Measurements from ENCODE around the gene BAD. TPM values are rescaled to one million over a fixed set of nuclear protein-coding genes. Genes with fewer than 3 reads are reported as not detected.
"Not testable (repeated sequence)": the region's sequence is repeated elsewhere in the genome, so short reads cannot be mapped to it uniquely, and the experiment has no call there.

BAD gene
- total RNA-seq, 1 experiment from 2014 or later: 159 TPM

DNA sequence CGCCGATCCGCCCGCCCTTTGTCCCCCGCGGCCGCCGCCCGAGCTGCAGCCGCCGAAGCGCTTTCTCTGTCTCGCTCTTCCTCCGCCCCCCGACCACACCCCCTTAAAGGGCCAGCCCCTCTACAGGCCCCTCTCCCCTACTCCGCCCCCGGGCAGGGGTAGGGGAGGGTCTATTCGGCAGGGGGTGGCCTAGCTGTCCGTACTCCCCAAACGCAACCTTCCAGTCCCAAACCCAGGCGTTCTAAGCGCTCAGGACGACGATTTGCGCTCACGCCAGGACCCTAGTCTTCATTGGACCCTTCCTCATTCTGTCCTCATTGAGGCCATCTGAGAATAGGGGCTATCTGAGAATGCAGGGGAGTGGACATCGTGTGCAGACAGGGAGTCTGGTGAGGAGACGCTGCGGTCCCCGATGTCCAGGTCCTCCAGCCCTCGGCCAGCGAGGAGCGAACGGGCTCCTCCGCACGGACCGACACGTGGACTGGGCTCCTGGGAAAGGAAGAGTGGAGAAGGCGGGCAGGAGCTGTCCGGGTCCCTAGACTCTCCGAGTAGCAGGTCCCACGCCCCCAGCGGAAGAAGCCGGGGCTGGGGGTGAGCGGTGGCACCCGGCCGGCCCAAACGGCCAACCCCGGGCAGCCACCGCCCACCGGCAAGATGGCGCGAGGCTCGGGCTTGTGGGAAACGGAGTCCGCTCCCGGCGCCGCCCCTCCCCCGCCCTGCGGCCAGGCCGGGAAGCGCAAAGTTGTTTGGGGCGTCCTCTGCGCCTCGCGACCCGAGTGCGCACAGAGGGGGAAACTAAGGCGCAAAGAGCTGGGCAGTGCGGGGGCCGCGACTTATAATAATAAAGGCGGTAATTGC, 37.4 kb downstream of the BAD start, which contains the start of gene PPP1R14B:
Gene PPP1R14B (minus strand): TSS at position 73 of the 858 bp plus-strand sequence. CDS start 270 bp downstream, outside the sequence.
- DNase-seq (ENCODE audit: low spot score): peak; percentile 90

DNA sequence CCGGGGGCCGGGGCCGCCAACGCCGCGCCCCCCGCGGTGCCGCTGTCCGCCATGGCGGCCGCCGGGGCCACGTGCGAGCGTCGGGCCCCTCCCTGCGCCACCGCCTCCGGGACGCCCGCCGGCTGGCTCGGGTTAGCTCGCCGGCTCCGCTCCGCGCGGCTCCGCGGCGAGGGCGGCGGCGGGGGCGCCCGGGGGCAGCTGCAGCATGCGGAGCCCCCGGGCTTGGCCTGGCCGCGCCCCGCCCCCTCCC, 37.9 kb downstream of the BAD start:
- DNase-seq (ENCODE audit: low spot score): not testable (repeated sequence)

DNA sequence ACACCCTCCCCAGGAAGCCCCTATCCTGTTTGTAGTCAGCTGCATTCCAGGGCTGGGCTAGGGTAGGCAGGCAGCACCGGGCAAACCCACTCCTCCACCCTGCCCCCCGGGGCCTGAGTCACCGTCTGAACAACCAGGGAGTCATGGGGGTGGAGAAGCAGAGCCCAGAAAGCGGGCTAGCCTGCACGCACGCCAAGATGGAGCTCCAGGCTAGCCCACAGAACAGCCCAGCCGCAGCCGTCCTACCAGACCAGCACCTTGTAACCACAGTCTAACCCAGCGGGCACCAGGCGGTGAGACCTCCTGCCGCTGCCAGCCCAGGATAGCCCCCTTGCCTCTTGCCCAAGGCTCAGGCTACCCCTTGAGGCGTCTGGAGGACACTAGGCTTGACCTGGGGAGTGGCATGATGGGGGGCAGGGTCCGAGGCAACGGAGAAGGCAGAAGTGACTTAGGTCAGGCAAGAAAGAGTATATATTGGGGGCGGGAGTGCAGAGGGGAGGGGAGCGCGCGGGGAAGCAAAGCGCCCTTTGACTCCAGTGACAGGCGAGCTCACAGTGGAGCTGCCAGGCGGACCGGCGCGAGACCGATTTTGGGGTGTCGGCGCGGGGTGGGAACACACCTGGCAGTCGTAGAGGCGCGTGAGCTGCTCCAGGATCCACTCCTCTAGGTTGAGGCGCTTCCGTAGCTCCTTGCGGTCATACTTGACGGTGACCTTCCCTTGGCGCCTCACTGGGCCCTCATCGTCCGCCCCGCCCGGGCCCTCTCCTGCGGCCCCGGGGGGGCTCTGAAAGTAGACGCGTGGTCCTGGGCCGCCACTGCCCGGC, 38.5 kb downstream of the BAD start:
- DNase-seq (ENCODE audit: low spot score): peak; percentile 84

DNA sequence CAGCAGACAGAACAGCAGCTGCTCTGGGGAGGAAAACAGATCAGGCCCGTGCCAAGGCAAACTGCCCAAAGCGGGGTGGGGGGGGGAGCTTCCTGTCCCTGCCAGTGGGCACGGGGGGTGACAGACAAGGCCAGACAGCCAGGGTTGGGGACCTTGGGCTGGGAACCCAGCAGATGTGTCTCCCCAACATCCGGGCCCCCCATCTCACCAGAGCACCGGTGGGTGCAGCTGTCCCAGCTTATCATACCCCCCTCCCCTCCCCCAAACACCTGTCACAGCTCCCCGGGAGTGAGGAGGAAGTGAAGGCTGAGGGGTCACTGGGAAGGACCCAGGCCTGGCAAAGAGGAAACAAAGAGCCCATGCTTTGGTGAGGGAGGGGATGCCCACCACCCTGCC, 39.1 kb downstream of the BAD start:
- DNase-seq (ENCODE audit: low spot score): no peak

DNA sequence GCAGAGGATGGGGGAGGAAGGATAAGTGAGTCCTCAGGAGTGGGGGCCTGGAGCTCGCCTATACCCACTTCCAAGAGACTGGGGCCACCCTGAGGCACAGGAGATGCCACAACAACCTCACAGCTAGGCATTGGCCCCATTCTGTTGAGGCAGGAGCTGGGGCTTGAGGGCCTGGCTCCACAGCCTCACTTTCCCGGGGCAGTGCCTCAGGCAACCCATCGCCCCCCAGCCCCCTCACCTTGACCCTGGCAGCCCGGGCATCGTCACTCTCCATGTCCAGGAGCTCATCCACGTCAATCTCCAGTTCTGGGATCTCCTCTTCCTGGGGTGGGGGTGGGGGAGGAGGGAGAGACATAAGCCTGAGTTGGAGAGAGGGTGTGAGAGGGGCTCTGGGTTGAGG, 39.5 kb downstream of the BAD start:
- DNase-seq (ENCODE audit: low spot score): no peak

DNA sequence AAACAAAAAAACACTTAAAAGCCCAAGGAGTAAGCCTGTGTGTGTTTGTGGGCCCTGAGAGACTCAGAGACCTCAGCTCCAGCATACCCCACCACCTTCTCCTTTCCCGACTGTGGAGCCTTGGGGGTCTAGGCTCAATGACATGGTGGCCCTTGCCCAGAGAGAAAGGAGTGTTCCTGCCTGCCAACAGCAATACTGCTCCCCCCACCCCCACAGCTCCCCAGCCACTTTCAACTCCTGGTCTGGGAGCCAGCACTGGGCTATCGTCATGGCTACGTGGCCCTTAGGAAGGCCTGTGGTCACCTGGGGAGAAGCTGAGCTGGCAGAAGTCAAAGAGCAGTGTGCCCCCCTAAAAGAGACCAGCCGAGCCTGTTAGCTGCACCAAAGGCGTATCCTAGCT, 40.4 kb downstream of the BAD start:
- DNase-seq (ENCODE audit: low spot score): no peak

DNA sequence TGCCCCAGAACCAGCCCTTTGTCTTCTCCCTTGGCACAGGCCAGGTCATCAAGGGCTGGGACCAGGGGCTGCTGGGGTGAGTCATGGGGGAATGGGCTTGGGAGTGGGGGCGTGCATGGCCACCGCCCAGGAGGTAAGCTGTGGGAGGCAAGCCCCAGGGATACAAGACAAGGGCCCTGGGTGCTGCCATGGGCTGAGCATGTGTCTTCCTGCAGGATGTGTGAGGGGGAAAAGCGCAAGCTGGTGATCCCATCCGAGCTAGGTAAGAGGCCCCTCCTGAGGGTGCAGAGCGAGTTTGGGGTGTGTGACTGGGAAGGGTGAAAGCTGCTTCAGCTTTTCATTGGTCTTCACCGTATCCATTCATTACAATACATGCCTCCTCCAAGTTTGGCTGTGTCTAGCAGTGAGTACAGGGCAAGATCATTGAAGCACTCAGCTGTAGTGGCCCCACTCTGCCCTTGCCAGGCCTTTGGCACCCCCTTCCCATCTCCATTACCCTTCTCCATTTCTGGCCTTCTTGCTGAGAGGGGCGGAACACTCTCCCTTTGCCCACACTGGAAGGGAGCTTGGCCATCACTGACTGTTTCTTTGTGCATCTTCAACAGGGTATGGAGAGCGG, 41.1 kb downstream of the BAD start:
- DNase-seq (ENCODE audit: low spot score): no peak

DNA sequence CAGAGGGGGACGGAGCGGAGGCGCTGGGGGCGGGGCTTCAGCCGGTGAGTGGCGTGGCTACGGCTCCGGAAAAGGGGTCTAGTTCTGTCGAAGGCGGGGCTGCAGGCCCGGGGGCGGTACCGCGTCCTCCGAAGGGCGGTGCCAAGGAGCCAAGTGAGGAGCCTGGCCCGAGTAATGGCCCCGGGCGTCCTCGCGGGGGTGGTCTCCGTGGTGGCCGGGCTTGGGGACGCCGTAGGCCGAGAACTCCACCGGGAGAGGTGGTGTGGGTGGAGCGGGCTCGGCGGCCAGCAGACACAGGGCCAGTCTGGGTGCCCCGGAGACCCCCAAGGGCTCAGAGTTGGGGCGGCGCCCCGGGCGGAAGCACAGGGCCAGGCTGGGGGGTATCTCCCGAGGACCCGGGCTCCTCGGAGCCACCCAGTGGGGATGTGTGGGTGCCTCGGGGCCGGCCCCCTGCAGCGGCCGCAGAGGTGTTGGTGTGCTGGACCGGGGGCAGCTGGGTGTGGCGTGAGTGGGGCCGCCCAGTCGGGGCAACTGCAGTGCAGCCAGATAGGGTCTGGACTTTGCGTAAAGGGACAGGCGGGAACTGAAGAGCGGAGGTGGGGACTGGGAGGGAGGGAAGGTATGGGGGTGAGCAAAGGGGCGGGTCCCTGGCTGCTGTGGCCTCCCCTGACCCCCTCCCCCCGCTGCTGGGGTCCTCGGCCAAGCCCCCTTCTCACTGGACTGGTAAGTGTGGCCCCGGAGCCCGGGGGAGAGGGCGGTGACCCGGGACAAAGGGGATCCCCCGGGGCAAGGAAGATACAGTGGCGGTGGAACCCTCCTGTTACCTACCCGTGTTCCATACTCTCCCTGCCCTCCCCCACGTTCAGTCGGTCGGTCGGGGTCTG, 42.7 kb downstream of the BAD start:
- DNase-seq (ENCODE audit: low spot score): peak; percentile 46

DNA sequence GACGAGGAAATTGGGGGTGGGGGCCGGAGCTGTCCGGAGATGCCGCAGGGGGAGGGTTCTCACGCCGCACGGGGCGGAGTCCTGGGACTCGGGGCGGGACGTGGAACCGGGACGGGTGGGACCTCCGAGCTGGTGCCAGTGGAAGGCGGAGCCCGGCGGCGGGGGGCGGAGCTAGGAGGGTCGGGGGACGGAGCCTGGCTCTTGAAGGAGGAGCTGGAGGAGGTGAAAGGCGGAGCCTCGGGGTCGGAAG, 43.3 kb downstream of the BAD start:
- DNase-seq (ENCODE audit: low spot score): peak; percentile 100

DNA sequence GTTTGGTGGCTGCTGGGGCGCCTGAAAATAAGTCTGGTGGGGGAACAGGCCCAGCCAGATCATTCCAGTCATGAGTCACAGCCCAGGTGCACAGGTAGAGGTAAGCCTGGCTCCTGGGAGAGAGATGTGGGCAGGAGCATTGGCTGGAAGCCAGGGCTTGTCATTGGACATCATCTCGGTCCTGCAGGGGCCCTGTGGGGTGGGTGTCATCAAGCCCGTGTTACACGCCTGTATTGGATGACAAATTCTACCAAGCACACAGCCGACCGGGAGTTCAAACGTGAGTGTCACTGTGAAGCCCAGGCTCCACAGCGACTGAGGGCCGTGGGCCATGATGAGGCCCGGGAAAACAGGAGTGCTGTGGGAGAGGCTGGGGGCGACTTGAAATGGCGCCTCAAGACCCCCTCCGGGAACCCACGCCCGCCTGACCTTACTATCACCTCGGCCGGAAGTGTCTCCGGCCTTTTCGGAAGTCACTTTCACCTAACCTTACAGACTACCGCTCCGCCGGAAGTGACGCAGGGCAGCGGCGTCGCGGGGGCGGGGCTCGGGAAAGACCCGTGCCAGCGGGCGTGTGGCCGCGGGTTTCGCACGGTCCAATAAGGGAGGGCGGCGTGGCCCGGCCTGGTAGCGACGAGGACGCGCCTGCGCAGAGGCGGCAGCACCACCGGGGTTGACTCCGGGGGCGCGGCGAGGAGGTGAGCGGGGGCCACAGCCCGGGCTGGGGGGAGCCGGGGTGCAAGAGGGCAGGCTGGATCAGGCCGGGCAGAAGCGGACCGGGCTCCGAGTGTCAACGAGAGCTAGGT, 43.8 kb downstream of the BAD start, which contains the start of gene FKBP2:
Gene FKBP2 (plus strand): TSS at position 661 of the 806 bp plus-strand sequence. CDS start 1,293 bp downstream, outside the sequence.
- peak; percentile 99 for DNase-seq (ENCODE audit: low spot score)

DNA sequence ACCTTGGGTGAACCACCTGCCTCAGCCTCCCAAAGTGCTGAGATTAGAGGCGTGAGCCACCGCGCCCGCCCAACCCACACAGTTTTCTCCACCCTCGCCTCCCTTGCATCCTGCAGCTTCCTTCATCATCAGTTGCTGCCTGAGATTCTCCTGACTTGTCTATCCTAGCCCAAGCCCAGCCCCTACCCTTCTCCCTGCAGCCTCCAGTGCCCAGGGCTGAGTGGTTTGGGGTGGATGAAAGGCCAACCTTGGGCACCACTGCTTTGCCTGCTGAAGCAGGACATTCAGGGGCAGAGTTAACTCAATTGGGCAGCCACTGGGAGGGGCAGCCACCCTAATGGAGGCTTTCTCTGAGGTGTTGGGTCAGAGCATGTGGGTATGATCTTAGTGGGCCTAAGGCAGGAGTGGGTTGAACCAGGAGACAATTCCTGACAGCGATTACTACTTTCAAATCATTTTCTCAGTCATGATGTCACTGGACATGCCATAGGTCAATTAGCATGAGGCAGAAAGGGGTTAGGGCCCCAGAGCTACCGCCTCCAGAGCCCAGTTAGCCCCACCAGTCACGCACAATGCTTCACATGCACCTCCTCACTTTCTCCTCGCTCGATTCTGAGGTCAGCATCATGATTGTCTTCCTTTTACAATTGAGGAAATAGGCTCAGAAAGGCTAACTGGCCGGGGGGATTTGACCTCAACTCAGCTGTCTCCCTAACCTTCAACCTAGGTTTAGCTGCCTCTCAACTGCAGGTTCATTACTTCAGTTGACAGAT, 44.6 kb downstream of the BAD start:
- DNase-seq (ENCODE audit: low spot score): no peak

DNA sequence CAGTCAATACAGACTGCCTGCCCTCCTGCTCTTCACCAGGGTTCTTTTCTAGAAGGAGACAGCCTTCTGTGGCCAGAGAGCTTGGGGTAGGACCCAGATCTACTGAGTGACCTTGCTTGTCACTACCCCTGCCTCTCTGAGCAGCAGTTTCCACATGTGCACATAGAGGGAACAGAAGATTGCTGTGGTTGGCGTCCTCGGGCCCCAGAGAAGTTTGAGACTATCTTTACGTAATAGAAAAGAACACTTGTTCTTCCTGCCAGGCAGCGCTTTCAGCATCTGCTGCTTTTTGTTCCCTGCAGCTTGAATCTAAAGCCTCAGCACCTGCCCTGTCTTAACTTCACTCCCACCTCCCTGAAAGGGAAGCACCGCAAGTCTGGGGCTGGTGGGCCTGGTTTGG, 45.5 kb downstream of the BAD start:
- DNase-seq (ENCODE audit: low spot score): no peak

DNA sequence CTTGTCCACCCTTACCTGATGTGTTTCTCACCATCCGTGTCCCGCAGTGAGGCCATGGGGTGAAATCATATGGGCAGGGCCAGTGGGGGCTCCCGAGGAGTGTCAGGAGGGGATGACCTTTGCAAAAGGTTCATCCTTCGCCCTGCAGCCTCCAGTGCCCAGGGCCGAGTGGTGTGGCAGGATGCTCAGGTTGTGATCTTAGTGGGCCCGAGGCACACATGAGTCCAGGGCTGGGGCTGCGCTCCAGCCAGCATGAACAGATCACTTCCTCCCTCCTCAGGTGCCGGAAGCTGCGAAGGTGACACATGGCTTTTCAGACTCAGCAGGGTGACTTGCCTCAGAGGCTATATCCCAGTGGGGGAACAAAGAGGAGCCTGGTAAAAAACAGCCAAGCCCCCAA, 46.4 kb downstream of the BAD start:
- no peak for DNase-seq (ENCODE audit: low spot score)

DNA sequence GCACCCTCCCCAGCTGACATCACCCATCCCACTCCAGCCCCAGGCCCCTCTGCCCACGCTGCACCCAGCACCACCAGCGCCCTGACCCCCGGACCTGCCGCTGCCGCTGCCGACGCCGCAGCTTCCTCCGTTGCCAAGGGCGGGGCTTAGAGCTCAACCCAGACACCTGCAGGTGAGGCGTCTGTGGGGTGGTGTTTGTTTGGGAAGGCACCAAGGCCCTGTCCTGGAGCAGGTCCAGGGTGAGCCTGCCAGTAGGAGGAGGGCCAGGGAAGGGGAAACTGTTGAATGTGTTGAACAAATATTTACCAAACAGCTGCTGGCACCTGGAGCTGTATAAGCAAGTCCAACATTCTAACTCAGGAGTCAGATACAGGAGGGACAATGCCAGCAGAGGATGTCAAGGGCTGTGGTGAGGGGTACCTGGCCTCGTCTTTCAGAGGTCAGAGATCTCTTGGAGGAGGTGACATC, 46.9 kb downstream of the BAD start:
- peak; percentile 98 for DNase-seq (ENCODE audit: low spot score)

DNA sequence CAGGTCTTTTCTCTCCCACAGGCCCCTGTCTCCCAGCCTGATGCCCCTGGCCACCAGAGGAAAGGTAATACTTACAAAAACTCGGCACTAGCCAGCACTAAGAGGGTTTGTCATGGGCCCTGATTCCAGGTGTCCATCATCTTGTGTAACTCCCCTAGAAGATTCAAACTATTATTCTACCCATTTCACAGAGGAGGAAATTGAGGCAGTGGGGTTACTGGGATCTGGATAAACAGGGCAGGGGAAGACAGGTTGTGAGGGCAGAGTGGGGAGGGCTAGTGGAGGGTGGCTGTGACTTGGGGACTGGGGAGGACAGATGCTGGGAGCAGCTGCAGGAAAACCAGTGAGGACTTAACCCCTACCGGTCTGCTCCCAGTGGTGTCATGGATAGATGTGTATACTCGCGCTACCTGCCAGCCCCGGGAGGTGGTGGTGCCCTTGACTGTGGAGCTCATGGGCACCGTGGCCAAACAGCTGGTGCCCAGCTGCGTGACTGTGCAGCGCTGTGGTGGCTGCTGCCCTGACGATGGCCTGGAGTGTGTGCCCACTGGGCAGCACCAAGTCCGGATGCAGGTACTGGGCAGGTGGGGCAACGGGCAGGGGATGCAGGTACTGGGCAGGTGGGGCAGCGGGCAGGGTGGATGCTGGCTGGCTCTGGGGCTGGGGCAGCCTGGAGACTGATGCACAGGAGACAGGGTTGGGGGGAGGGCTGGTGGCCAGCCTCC, 48.9 kb downstream of the BAD start:
- no peak for DNase-seq (ENCODE audit: low spot score)

DNA sequence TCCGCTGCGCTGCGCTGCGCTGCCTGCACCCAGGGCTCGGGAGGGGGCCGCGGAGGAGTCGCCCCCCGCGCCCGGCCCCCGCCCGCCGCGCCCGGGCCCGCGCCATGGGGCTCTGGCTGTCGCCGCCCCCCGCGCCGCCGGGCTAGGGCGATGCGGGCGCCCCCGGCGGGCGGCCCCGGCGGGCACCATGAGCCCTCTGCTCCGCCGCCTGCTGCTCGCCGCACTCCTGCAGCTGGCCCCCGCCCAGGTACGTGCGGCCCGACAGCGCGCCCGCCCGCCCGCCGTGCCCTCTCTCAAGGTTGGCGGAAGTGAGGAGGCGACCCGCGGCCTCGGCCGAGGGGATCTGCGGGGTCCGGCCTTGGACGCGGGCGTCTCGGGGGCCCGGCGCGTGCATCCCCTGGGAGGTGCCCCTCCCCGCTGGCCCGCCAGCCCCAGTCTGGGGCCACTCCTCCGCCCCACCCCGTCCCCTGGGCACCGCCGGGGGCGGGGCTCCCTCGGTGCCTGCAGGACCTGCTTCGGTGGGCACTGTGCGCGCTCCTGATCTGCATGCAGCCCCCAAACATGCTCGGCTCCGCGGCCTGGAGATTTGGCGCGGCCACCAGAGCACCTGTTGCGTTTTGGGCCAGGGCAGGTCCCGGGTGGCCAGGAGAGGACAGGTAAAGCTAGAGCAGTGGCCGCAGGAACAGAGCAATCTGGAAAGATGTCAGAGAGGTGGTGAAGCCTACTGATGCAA, 49.7 kb downstream of the BAD start:
- peak; percentile 51 for DNase-seq (ENCODE audit: low spot score)

DNA sequence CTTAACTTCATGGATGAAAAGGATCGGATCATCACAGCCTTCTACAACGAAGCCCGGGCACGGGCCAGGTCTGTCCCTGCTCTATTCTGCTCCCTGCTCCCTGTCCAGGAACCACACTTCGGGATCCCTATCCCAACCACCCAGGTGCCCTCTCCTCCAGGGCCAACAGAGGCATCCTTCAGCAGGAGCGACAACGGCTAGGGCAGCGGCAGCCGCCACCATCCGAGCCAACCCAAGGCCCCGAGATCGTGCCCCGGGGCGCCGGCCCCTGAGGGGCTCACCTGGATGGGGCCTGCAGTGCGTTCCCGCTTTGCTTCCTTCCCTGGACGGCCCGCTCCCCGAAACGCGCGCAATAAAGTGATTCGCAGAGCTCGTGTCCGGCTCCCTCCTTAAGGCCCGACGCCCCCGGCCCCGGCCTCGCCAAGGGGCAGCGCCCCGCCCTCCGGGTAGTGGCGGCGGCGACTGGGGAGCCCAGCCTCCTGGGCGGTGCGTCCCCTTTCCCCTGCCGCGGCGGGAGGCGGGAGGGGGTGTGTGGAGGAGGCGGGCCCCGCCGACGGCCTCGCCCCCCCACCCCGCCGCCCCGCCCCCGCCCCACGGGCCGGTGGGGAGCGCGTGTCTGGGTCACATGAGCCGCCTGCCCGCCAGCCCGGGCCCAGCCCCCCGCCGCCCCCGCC, 50.4 kb downstream of the BAD start, which contains the start of gene VEGFB:
Gene VEGFB (plus strand): TSS at position 672 of the 674 bp plus-strand sequence. CDS start 250 bp downstream, outside the sequence.
- peak; percentile 44 for DNase-seq (ENCODE audit: low spot score)

DNA sequence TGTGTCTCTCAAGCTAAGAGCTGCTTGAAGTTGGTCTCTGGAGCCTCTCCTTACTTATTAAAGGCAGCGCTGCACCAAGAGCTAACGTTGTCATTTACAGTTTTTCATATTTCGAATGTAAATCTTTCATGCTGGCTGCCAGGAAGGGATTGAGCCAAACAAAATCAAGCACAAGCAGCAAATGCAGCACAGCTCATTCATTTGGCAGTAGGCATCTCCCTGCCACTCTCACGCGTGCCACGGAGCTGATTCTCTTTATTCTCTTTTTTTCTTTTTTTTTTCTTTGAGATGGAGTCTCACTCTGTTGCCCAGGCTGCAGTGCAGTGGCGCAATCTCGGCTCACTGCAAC, 51.5 kb downstream of the BAD start:
- no peak for DNase-seq (ENCODE audit: low spot score)

Data from HT-29 (cell line).